Measurements from ENCODE around the gene TDRD9. TPM values are rescaled to one million over a fixed set of nuclear protein-coding genes. Genes with fewer than 3 reads are reported as not detected.
"Not testable (repeated sequence)": the region's sequence is repeated elsewhere in the genome, so short reads cannot be mapped to it uniquely, and the experiment has no call there.

Gene TDRD9
- total RNA-seq, 6 experiments from 2014 or later: 0.31 to 0.86 (median 0.43) TPM; not detected in 1

DNA sequence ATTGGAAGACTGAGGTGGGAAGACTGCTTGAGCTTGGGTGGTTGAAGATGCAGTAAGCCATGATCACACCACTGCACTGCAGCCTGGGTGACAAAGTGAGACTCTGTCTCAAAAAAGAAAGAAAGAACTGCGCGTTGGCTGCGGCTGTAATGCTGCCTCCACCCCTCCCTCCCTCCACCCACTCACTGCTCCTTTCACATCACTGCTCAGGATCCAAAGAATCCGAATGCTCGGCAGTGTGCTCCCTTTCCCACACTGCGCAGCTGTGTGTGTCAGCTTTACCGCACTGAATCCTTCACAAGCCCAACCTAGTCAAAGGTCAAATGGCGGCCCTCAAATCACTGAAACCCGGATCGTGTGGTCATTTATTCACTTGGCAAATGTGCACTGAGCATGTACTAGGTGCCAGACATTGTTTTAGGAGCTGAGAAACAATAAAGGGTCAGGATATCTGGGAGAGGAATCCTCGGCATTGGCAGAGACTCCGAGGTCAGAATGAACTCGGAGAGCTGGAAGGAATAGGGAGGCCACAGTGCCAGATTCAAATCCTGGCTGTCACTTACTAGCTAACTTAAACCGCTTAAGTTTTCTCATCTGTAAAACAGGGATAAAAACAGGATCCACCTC is 11.5 kb upstream of the TDRD9 start:
- H3K4me3 ChIP-seq: no peak overlapping the region
- DNase-seq (no peak), ATAC-seq (no peak)
- H3K9me3 ChIP-seq: no peaks in the 10 kb centered on the region
- peaks cover 0 to 43% (median 10%) of the 10 kb centered on the region in 4 donors for H3K36me3 ChIP-seq
- H3K27ac ChIP-seq: no peak overlapping the region
- no peaks in the 10 kb centered on the region for H3K27me3 ChIP-seq
- 42% methylated on average over 5 of the region's 14 CpGs for WGBS (ENCODE audit: insufficient coverage, low coverage, low lambda C conversion rate, missing lambda C conversion rate)
- intact Hi-C loops (cut with DNase I): loop anchor here in 1 of 2 donors (10.0 kb wide), 1 partner anchor 112 kb away; no protein-coding TSS in a partner anchor
- H3K4me1 ChIP-seq: peaks cover 0 to 15% (median 4%) of the 10 kb centered on the region in 4 donors
- no peak for TF ChIP-seq POLR2A (IDR thresholded peaks at IDR 0.05)

- DNase-seq (peak; percentile 92 to 95 (median 95)), ATAC-seq (peak; percentile 99 to 100 (median 99))
- no peaks in the 10 kb centered on the region for H3K27me3 ChIP-seq
- H3K9me3 ChIP-seq: no peaks in the 10 kb centered on the region
- peak overlapping the region; percentile 47 to 78 (median 77) for H3K27ac ChIP-seq
- peak overlapping the region; percentile 82 to 88 (median 82) for H3K4me3 ChIP-seq
- peaks cover 0 to 9% (median 0%) of the 10 kb centered on the region in 4 donors for H3K36me3 ChIP-seq
- 2% methylated on average over 26 of the region's 58 CpGs for WGBS (ENCODE audit: insufficient coverage, low coverage, low lambda C conversion rate, missing lambda C conversion rate)
- intact Hi-C loops (cut with DNase I): no loop called here
- peak; percentile 63 for TF ChIP-seq POLR2A (IDR thresholded peaks at IDR 0.05)
- TF ChIP-seq, protein P1, sequence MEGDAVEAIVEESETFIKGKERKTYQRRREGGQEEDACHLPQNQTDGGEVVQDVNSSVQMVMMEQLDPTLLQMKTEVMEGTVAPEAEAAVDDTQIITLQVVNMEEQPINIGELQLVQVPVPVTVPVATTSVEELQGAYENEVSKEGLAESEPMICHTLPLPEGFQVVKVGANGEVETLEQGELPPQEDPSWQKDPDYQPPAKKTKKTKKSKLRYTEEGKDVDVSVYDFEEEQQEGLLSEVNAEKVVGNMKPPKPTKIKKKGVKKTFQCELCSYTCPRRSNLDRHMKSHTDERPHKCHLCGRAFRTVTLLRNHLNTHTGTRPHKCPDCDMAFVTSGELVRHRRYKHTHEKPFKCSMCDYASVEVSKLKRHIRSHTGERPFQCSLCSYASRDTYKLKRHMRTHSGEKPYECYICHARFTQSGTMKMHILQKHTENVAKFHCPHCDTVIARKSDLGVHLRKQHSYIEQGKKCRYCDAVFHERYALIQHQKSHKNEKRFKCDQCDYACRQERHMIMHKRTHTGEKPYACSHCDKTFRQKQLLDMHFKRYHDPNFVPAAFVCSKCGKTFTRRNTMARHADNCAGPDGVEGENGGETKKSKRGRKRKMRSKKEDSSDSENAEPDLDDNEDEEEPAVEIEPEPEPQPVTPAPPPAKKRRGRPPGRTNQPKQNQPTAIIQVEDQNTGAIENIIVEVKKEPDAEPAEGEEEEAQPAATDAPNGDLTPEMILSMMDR (IDR thresholded peaks at IDR 0.05): peak; percentile 97 to 100 (median 100)
- peaks cover 0 to 15% (median 4%) of the 10 kb centered on the region in 4 donors for H3K4me1 ChIP-seq
These were observed 7.0 kb upstream of the TDRD9 start for GRCh38 chr14:103920981-103921854.

- not testable (repeated sequence) for H3K27ac ChIP-seq
- peak overlapping the region in 2 of 3 donors; percentile 82 to 88 for H3K4me3 ChIP-seq
These were observed 6.4 kb upstream of the TDRD9 start for GRCh38 chr14:103921855-103922200.

GRCh38 chr14:103923863-103924262 is 4.4 kb upstream of the TDRD9 start:
- Histone ChIP-seq H3K27ac (no peak overlapping the region), H3K9me3 (no peaks in the 10 kb centered on the region), H3K4me3 (no peak overlapping the region), H3K27me3 (no peaks in the 10 kb centered on the region), H3K4me1 (peaks cover 0 to 15% (median 4%) of the 10 kb centered on the region in 4 donors), H3K36me3 (no peaks in the 10 kb centered on the region)
- 24% methylated on average over 6 of the region's 6 CpGs for WGBS (ENCODE audit: insufficient coverage, low coverage, low lambda C conversion rate, missing lambda C conversion rate)
- intact Hi-C loops (cut with DNase I): no loop called here
- DNase-seq (no peak), ATAC-seq (peak in 1 of 4 donors; percentile 28)
- TF ChIP-seq, protein P1 (IDR thresholded peaks at IDR 0.05): no peak
- no peak for TF ChIP-seq POLR2A (IDR thresholded peaks at IDR 0.05)

More at GRCh38 chr14:103921855-103922200, 6.4 kb upstream of the TDRD9 start:
- H3K9me3 ChIP-seq; H3K27me3 ChIP-seq; H3K36me3 ChIP-seq; ATAC-seq; intact Hi-C loops (cut with DNase I); DNase-seq: not testable (repeated sequence)
- 41% methylated on average over 7 of the region's 12 CpGs for WGBS (ENCODE audit: insufficient coverage, low coverage, low lambda C conversion rate, missing lambda C conversion rate)
- H3K4me1 ChIP-seq: peaks cover 0 to 15% (median 4%) of the 10 kb centered on the region in 4 donors

DNA sequence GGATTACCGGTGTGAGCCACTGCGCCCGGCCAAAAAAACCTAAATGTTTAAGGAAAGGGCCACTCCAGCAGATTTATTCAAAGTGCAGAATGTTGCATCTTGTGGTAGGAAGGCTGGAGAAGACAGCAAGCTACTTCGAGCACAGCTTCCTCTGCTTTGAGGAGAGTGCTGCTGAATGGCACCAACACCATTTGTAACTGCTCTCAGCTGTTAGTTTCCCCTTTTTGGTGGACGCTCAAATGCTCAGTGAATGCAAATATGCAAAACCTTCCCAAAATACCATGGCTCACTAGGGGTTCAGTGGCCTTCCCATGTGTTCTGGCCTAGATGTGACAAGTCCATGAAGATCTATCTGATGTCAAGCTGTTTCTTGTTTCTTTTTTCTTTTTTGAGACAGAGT is 2.9 kb upstream of the TDRD9 start:
- intact Hi-C loops (cut with DNase I): no loop called here
- DNase-seq (no peak), ATAC-seq (no peak)
- Histone ChIP-seq H3K36me3 (no peaks in the 10 kb centered on the region), H3K27me3 (no peaks in the 10 kb centered on the region), H3K4me1 (peaks cover 0 to 4% (median 2%) of the 10 kb centered on the region in 4 donors), H3K4me3 (no peak overlapping the region), H3K27ac (no peak overlapping the region), H3K9me3 (no peaks in the 10 kb centered on the region)
- 79% methylated on average over 4 of the region's 5 CpGs for WGBS (ENCODE audit: insufficient coverage, low coverage, low lambda C conversion rate, missing lambda C conversion rate)
- TF ChIP-seq, protein P1 (IDR thresholded peaks at IDR 0.05): no peak
- no peak for TF ChIP-seq POLR2A (IDR thresholded peaks at IDR 0.05)
